K562 (cell line): ENCODE measurements around the gene EIPR1. TPM values are rescaled to one million over a fixed set of nuclear protein-coding genes. Genes with fewer than 3 reads are reported as not detected.

ENCODE experiments used
- CHD1 ChIP-seq: fragments of 200-600 bp; sonication (generic); IDR thresholded peaks from one replicate; pipeline ENCODE4 v1.6.1; 2012; ENCODE audit warnings: mild to moderate bottlenecking, moderate library complexity, low read length, inconsistent platforms
- CSDE1 ChIP-seq, 2 experiments: fragments of 450-650 bp; IDR thresholded peaks; 2 replicates each; pipeline ENCODE4 v1.6.1; 2016; ENCODE audit warnings: mild to moderate bottlenecking in 1 of 2
- PML ChIP-seq: IDR thresholded peaks from 2 replicates; pipeline ENCODE4 v1.6.1; 2012; ENCODE audit warnings: low read length, inconsistent platforms
- TCF7 ChIP-seq: sonication (generic); IDR thresholded peaks from 2 replicates; pipeline ENCODE4 v1.6.1; 2016; ENCODE audit warnings: antibody characterized with exemption, borderline replicate concordance
- ZBTB40 ChIP-seq, 2 experiments: fragments of 450-650 bp in 1 of 2; sonication (generic) in 1 of 2; formaldehyde crosslinking in 1 of 2; IDR thresholded peaks; 2 replicates each; pipeline versions ENCODE4 v1.7.1 to v1.9.0; 2016 to 2022; ENCODE audit warnings: inconsistent platforms in 1 of 2, mild to moderate bottlenecking in 1 of 2, missing genetic modification reagents in 1 of 2
- ZNF134 ChIP-seq: fragments of 250-450 bp; sonication (Bioruptor Pico); conservative IDR thresholded peaks from 2 replicates; pipeline ENCODE4 v1.4.0; 2020
- polyA plus RNA-seq, 8 experiments: library from polyadenylated mRNA; depleted of rRNA in 4 of 8; stranded (reverse) in 5 of 8; unstranded in 3 of 8; fragments of >200 nt; fragmentation: Nextera tagmentation in 2 of 8; fragmentation: Illumina TruSeq in 1 of 8; extraction: Ambion mirVana in 2 of 8; extraction: Trizol in 1 of 8; gene quantifications; 2 replicates each; pipeline versions ENCODE4 v1.2.1 to v1.2.3, GENCODE V29; 2011 to 2014; ENCODE audit warnings: inconsistent platforms in 1 of 8, missing spikeins in 1 of 8
- total RNA-seq, 7 experiments: library from RNA; depleted of rRNA in 6 of 7; stranded (reverse); fragments of >200 nt in 6 of 7; fragmentation: Illumina TruSeq in 2 of 7; extraction: Trizol in 2 of 7; gene quantifications; 2 replicates each; pipeline versions ENCODE4 v1.2.1 to v1.2.3, GENCODE V29; 2011 to 2021; ENCODE audit warnings: low replicate concordance in 1 of 7

EIPR1 gene
- total and polyA plus RNA-seq, 9 of the 15 experiments (the other 6 are each of a cell fraction or from before 2014, with no cell fraction given) = 19.9 to 54.4 (median 35.9) TPM

GRCh38 chr2:3334392-3335345 is 42.9 kb downstream of the EIPR1 start (continued):
- TF ChIP-seq ZBTB40 (IDR thresholded peaks at IDR 0.05) (no peak), ZBTB40 (CRISPR knock-in tag; IDR thresholded peaks at IDR 0.05) (no peak), CHD1 (no peak), CSDE1 (IDR thresholded peaks at IDR 0.05) (no peak), TCF7 (no peak), ZNF134 (CRISPR knock-in tag) (no peak), PML (no peak)
